AG04450 (cell line): Measurements from ENCODE around the gene CHCHD1. TPM values are rescaled to one million over a fixed set of nuclear protein-coding genes. Genes with fewer than 3 reads are reported as not detected.

Source experiments
- CTCF ChIA-PET: fragments of 300-600, 350-600 bp; formaldehyde crosslinking; extraction: SDS; loops from one replicate; lab custom pipeline; 2022; ENCODE audit warnings: antibody characterized with exemption, inconsistent platforms; lab: Charles Lee
- POLR2A ChIA-PET: fragments of 350-600 bp; formaldehyde crosslinking; extraction: SDS; loops from one replicate; lab custom pipeline; 2021; ENCODE audit warnings: antibody characterized with exemption, inconsistent platforms; lab: Yijun Ruan, JAX
- DNase-seq: peaks from one replicate; pipeline ENCODE4 v3.0.0-alpha.2; 2011; ENCODE audit warnings: low read depth, low spot score
- H3K27ac ChIP-seq: one replicate; pipeline ENCODE4 v1.5.1; 2012; ENCODE audit warnings: low read depth, low read length, control low read depth
- H3K27me3 ChIP-seq: one replicate; pipeline ENCODE4 v1.6.0; 2012; ENCODE audit warnings: low read length; ENCODE audit not compliant: control insufficient read depth, insufficient read depth
- H3K4me3 ChIP-seq: 2 replicates; pipeline ENCODE4 v1.5.1; 2011; ENCODE audit warnings: mild to moderate bottlenecking, low read depth, low read length, control low read depth
- H3K9me3 ChIP-seq: 2 replicates; pipeline ENCODE4 v1.5.1; 2012; ENCODE audit warnings: low read length; ENCODE audit not compliant: control insufficient read depth, insufficient read depth
- polyA plus RNA-seq: library from polyadenylated mRNA; depleted of rRNA; stranded (reverse); fragments of >200 nt; gene quantifications from 2 replicates; pipeline ENCODE4 v1.2.3, GENCODE V29; 2011
- TF ChIP-seq, protein P1 (sequence below): IDR thresholded peaks from 2 replicates; pipeline ENCODE4 v1.5.1; 2011; ENCODE audit warnings: low read depth, low read length, control low read depth, inconsistent platforms

Gene CHCHD1
- polyA plus RNA-seq, 1 experiment = 45.4 TPM

DNA sequence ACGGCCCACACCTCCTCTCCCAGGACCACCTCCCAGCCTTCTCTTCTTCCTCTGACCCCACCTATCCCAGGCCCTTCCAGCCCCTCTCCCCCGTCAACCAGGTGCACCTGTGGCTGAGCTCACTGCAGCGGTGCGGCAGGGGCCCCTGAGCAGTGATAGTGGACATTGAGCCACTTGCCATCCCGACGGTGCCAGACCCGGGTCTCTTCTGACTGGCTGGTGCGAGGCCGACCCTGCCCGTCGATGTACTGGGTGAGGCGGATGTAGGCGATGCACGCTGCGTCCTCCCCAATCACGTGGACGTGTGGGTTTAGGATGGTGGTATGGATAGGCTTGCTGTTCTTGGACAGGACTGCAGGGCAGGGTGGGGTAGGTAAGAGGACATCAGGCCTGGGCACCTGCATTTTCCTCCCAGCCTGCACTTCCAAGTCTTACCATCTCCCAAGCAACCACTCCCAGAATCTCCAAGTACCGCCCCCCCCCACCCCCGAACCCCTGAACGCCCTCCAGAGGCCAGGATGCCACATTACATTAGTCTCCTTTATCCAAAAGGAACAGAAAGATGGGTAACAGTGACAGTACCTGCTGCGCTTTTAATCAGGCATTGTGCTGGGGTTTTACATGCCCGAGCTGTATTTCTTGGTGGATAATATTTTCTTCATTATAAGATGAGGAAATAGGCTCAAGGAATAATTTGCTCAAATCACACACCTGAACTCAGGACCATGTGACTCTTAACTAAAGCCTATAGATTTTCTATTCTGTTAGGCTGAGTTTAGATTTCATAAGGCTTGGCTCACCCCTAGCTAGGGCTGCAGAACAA is 33.3 kb downstream of the CHCHD1 start:
- TF ChIP-seq, protein P1, sequence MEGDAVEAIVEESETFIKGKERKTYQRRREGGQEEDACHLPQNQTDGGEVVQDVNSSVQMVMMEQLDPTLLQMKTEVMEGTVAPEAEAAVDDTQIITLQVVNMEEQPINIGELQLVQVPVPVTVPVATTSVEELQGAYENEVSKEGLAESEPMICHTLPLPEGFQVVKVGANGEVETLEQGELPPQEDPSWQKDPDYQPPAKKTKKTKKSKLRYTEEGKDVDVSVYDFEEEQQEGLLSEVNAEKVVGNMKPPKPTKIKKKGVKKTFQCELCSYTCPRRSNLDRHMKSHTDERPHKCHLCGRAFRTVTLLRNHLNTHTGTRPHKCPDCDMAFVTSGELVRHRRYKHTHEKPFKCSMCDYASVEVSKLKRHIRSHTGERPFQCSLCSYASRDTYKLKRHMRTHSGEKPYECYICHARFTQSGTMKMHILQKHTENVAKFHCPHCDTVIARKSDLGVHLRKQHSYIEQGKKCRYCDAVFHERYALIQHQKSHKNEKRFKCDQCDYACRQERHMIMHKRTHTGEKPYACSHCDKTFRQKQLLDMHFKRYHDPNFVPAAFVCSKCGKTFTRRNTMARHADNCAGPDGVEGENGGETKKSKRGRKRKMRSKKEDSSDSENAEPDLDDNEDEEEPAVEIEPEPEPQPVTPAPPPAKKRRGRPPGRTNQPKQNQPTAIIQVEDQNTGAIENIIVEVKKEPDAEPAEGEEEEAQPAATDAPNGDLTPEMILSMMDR = no peak
- POLR2A ChIA-PET = no interaction called here
- Histone ChIP-seq H3K27me3 (no peaks in the 10 kb centered on the region), H3K4me3 (no peak overlapping the region), H3K27ac (peak overlapping the region; percentile 65), H3K9me3 (no peaks in the 10 kb centered on the region; the same call in 1 of the 2 replicates)
- CTCF ChIA-PET = interaction anchor here (1.2 kb wide), 3 partner anchors 65 to 125 kb away, joined by 3 to 4 read pairs (median 4); no protein-coding TSS in a partner anchor
- DNase-seq = no peak

DNA sequence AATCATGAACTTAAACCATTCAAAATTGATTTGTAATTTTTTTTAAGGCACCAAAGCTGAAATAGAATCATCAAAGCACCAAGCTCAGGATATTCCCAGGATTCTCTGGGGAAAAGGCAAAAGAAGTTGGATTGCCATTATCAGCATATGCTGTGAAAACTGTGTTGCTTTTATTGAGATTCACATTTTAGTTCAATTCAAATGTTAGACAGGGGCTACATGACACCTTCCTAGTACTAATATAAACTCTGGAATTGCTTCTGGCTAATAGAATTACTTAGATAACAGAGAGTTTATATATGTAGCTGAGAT is 33.8 kb downstream of the CHCHD1 start:
- no peaks in the 10 kb centered on the region; the same call in 1 of the 2 replicates for H3K9me3 ChIP-seq
- peak overlapping the region; percentile 65 for H3K27ac ChIP-seq
- ChIA-PET POLR2A (no interaction called here), CTCF (interaction anchor here (1.2 kb wide), 3 partner anchors 64 to 124 kb away, joined by 3 to 4 read pairs (median 4); no protein-coding TSS in a partner anchor)
- DNase-seq = no peak
- H3K27me3 ChIP-seq = no peaks in the 10 kb centered on the region
- H3K4me3 ChIP-seq = no peak overlapping the region
- TF ChIP-seq, protein P1 = no peak

DNA sequence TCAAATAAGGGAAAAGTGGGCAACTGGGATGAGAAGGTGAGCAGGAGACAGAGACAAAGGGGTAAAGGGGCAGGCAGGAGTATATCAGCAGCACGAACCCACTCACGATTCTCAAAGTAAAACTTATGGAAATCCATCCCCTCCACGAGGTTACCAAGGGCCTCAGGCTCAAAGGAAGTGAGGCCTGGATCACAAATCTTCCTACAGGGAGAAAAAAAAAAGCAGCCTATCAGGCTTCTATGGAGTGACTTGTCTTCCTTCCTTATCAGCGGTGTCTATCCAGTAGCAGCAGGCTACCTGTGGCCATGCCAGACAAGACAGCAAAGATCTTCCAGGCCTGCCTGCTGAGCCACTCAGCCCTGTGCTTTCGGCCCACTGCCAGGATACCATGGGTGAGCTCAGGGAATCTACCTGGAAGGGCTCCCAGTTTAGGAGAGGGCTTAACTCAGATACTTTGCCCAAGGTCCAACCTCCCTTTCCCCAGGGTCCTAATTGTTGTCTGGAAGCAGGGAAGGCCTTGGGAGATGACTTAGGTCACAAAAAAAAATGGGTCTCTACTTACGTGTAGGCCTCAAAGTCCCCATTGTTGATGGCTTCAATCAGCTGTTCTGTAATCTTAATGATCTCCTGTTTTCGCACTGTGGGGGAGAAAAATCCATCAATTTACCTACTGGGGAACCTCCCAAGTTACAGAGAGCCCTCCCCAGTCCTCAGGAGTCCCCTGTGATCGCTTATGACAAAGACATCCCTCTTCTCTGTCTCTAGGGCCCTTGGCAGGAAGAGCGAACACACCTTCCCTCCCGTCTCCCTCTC is 35.3 kb downstream of the CHCHD1 start:
- no peak for DNase-seq
- POLR2A ChIA-PET = interaction anchor here (0.5 to 1.1 kb wide), 2 partner anchors 44 to 227 kb away, joined by 4 to 5 read pairs; no protein-coding TSS in a partner anchor
- CTCF ChIA-PET = no interaction called here
- TF ChIP-seq, protein P1 = no peak
- Histone ChIP-seq H3K27ac (peak overlapping the region; percentile 31), H3K4me3 (no peak overlapping the region), H3K27me3 (no peaks in the 10 kb centered on the region), H3K9me3 (no peaks in the 10 kb centered on the region; the same call in 1 of the 2 replicates)

DNA sequence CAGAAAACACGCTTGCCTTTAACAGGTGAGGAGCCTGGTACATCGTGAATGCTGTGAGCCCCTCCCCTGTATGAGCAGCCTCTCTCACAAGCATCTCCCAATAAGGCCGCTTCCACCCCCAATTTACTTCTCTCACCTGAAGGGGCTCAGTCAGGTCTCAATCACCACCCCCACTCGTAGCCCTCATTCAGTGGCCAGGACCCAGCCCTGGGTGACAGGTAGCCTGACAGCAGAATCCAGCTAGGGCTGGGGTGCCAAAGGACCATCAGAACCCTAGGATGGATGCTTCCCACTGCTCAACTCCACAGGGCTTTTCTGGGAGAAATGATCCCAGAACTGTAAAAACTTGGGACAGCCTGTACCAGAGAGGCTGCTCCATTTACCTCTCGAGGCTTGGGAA is 36.0 kb downstream of the CHCHD1 start:
- no peak overlapping the region for H3K4me3 ChIP-seq
- CTCF ChIA-PET = no interaction called here
- DNase-seq = no peak

More for the DNA sequence above, 36.0 kb downstream of the CHCHD1 start:
- Histone ChIP-seq H3K9me3 (no peaks in the 10 kb centered on the region; the same call in 1 of the 2 replicates), H3K27me3 (no peaks in the 10 kb centered on the region), H3K27ac (no peak overlapping the region)
- TF ChIP-seq, protein P1 = no peak
- POLR2A ChIA-PET = interaction anchor here (0.5 kb wide), 1 partner anchor 226 kb away, joined by 5 read pairs; no protein-coding TSS in a partner anchor
